PFSK-1 (cell line): Measurements from ENCODE around the gene C5orf58.

Source experiments
- FOXP2 ChIP-seq: optimal IDR thresholded peaks from 2 replicates; pipeline ENCODE3; 2011; ENCODE audit warnings: borderline replicate concordance, control low read depth, inconsistent platforms; ENCODE audit not compliant: insufficient read depth; ENCODE audit errors: extremely low read length, extremely low read depth
- POLR2AphosphoS5 ChIP-seq: IDR thresholded peaks from 2 replicates; pipeline ENCODE4 v1.6.1; 2012; ENCODE audit warnings: low read depth, mild to moderate bottlenecking, control low read depth, low read length, moderate library complexity
- SIN3A ChIP-seq: IDR thresholded peaks from 2 replicates; pipeline ENCODE4 v1.6.1; 2012; ENCODE audit warnings: mild to moderate bottlenecking, low read length, moderate library complexity, borderline replicate concordance; ENCODE audit not compliant: insufficient read depth
- TAF1 ChIP-seq: IDR thresholded peaks from 2 replicates; pipeline ENCODE4 v1.6.1; 2012; ENCODE audit warnings: low read length, control low read depth, borderline replicate concordance; ENCODE audit not compliant: insufficient read depth
- TF ChIP-seq, protein P1 (sequence below), 2 experiments: IDR thresholded peaks; 2 replicates each; pipeline versions ENCODE4 v1.6.1 to v1.8.0; 2011 to 2012; ENCODE audit warnings: low read depth in 2 of 2, low read length in 2 of 2, control low read depth in 1 of 2, inconsistent platforms in 1 of 2, mild to moderate bottlenecking in 1 of 2, moderate library complexity in 1 of 2; ENCODE audit not compliant: insufficient read depth in 1 of 2

C5orf58 gene

DNA sequence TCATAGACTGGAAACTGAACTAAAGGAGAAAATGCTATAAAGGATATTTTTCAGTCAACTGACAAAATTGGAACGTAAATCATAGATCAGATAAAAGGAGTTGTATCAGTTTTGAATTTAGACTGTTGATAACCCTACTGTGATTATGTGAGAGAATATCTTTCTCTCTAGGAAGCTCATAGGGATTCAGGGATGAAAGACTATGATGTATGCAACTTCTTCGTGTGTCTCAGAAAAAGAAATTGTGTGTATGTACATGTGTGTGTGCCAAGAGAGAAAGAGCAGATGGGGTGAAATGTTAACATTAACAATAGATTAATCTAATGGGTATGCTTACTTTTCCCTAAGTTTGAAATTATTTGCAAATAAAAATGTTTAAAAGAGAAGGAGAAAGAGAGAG lies 30.7 kb upstream of the C5orf58 start:
- no peak for TF ChIP-seq SIN3A
- TF ChIP-seq FOXP2: no peak
- TF ChIP-seq POLR2AphosphoS5: no peak
- TF ChIP-seq TAF1: no peak
- TF ChIP-seq, protein P1, sequence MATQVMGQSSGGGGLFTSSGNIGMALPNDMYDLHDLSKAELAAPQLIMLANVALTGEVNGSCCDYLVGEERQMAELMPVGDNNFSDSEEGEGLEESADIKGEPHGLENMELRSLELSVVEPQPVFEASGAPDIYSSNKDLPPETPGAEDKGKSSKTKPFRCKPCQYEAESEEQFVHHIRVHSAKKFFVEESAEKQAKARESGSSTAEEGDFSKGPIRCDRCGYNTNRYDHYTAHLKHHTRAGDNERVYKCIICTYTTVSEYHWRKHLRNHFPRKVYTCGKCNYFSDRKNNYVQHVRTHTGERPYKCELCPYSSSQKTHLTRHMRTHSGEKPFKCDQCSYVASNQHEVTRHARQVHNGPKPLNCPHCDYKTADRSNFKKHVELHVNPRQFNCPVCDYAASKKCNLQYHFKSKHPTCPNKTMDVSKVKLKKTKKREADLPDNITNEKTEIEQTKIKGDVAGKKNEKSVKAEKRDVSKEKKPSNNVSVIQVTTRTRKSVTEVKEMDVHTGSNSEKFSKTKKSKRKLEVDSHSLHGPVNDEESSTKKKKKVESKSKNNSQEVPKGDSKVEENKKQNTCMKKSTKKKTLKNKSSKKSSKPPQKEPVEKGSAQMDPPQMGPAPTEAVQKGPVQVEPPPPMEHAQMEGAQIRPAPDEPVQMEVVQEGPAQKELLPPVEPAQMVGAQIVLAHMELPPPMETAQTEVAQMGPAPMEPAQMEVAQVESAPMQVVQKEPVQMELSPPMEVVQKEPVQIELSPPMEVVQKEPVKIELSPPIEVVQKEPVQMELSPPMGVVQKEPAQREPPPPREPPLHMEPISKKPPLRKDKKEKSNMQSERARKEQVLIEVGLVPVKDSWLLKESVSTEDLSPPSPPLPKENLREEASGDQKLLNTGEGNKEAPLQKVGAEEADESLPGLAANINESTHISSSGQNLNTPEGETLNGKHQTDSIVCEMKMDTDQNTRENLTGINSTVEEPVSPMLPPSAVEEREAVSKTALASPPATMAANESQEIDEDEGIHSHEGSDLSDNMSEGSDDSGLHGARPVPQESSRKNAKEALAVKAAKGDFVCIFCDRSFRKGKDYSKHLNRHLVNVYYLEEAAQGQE (IDR thresholded peaks at IDR 0.05; ENCODE audit: insufficient read depth in 1 of 2, low read depth in 2 of 2, low read length in 2 of 2): no peak

DNA sequence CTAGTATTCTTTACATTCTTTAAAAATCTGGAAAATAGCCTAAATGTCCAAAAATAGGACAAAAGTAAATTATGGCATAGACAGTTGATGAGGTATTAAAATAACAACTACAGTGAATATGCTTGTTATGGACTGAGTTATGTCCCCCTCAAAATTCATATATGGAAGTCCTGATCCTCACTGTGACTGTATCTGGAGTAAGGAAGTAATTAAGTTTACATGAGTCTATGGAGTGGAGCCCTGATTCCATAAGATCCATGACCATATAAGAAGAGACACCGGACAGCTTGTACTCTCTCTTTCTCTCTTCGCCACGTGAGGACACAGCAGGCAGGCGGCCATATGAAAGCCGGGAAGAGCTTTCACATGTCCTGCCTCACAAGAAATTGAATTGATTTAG lies 28.6 kb upstream of the C5orf58 start:
- TF ChIP-seq FOXP2: no peak
- no peak for TF ChIP-seq POLR2AphosphoS5
- no peak for TF ChIP-seq SIN3A
- no peak for TF ChIP-seq TAF1
- TF ChIP-seq, protein P1 (IDR thresholded peaks at IDR 0.05; ENCODE audit: insufficient read depth in 1 of 2, low read depth in 2 of 2, low read length in 2 of 2): no peak

DNA sequence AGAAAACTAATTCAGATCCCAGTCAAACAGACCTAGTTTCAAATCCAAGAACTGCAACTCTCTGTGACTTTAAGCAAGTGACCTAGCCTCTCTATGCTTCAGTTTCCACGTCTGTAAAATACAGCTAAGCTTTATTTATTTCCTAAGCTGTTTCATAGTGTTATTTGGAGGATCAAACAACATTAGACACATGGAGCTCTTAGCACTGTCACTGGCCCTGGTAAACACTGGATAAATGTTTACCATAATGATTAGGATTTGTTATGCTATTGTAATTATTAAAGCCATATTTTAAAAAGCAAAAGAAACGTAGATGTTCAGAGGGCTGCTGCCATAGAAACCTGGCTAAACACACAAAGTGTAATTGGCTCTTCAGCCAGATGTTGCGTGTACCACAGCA lies 26.6 kb upstream of the C5orf58 start:
- TF ChIP-seq POLR2AphosphoS5 (no peak), FOXP2 (no peak), TAF1 (no peak), SIN3A (no peak)
- TF ChIP-seq, protein P1 (IDR thresholded peaks at IDR 0.05; ENCODE audit: insufficient read depth in 1 of 2, low read depth in 2 of 2, low read length in 2 of 2): no peak

DNA sequence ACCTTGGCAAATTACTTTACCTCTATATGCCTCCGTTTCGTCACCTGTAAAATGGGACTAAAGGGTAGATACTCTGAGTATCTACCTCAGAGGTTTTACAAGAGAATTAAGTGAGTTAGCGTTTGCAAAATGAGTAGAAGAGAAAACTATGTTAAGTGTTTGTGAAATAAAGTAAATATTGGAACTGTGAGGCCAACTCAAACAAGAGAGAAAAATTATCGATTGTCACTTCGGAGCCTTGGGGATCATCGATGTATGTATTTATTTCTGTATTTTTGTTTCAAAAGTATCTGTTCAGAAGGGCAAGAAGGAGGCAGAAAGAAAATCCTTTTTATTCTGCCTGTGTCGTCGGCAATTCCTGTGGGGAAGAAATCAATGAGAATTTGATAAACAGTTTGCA lies 25.8 kb upstream of the C5orf58 start:
- no peak for TF ChIP-seq POLR2AphosphoS5
- TF ChIP-seq TAF1: no peak
- TF ChIP-seq SIN3A: no peak
- TF ChIP-seq, protein P1 (IDR thresholded peaks at IDR 0.05; ENCODE audit: insufficient read depth in 1 of 2, low read depth in 2 of 2, low read length in 2 of 2): no peak
- TF ChIP-seq FOXP2: no peak
